Upper lobe of left lung (tissue), 4 donors: Measurements from ENCODE around the gene COX8A.

ENCODE experiments used
- EP300 ChIP-seq, 4 donors: sonication (generic); formaldehyde crosslinking; IDR thresholded peaks; one replicate each; pipeline ENCODE4 v1.5.1; 2017; ENCODE audit warnings: antibody characterized with exemption in 4 of 4, control low read depth in 2 of 4
- POLR2A ChIP-seq, 4 donors: fragments of 450-650 bp; IDR thresholded peaks; one replicate each; pipeline ENCODE4 v1.5.1; 2016 to 2017; ENCODE audit warnings: antibody characterized with exemption in 4 of 4, mild to moderate bottlenecking in 2 of 4
- POLR2AphosphoS5 ChIP-seq, 2 donors: sonication (generic); formaldehyde crosslinking; IDR thresholded peaks; one replicate each; pipeline ENCODE4 v1.5.1; 2017; ENCODE audit warnings: antibody characterized with exemption in 2 of 2
- TF ChIP-seq, protein P1 (sequence below), 6 experiments: fragments of 450-650 bp in 4 of 6; fragments of 200-600 bp in 2 of 6; sonication (generic) in 2 of 6; IDR thresholded peaks; one replicate each; pipeline ENCODE4 v1.5.1; 2016 to 2019; ENCODE audit warnings: antibody characterized with exemption in 6 of 6

GRCh38 chr11:63998558-63999348 is 24.3 kb downstream of the COX8A start:
- TF ChIP-seq EP300 (IDR thresholded peaks at IDR 0.05), result no peak
- no peak for TF ChIP-seq POLR2A (IDR thresholded peaks at IDR 0.05)
- no peak for TF ChIP-seq POLR2AphosphoS5 (IDR thresholded peaks at IDR 0.05)
- TF ChIP-seq, protein P1, sequence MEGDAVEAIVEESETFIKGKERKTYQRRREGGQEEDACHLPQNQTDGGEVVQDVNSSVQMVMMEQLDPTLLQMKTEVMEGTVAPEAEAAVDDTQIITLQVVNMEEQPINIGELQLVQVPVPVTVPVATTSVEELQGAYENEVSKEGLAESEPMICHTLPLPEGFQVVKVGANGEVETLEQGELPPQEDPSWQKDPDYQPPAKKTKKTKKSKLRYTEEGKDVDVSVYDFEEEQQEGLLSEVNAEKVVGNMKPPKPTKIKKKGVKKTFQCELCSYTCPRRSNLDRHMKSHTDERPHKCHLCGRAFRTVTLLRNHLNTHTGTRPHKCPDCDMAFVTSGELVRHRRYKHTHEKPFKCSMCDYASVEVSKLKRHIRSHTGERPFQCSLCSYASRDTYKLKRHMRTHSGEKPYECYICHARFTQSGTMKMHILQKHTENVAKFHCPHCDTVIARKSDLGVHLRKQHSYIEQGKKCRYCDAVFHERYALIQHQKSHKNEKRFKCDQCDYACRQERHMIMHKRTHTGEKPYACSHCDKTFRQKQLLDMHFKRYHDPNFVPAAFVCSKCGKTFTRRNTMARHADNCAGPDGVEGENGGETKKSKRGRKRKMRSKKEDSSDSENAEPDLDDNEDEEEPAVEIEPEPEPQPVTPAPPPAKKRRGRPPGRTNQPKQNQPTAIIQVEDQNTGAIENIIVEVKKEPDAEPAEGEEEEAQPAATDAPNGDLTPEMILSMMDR (IDR thresholded peaks at IDR 0.05), result no peak
